Coronary artery (tissue), 2 donors: Measurements from ENCODE around the gene DYRK1B.

Source experiments
- DNase-seq: peaks from one replicate; pipeline ENCODE4 v3.0.0-alpha.2; 2017; ENCODE audit warnings: low spot score
- H3K27ac ChIP-seq, 2 donors: fragments of 200-600 bp; sonication (generic); one replicate each; pipeline ENCODE4 v1.5.1; 2016 to 2019
- H3K4me3 ChIP-seq: fragments of 200-600 bp; sonication (generic); 2 replicates; pipeline ENCODE4 v1.5.1; 2016; ENCODE audit warnings: mild to moderate bottlenecking, moderate library complexity
- CTCF ChIP-seq: fragments of 200-600 bp; sonication (generic); IDR thresholded peaks from one replicate; pipeline ENCODE4 v1.5.1; 2019; ENCODE audit warnings: antibody characterized with exemption

DYRK1B gene

GRCh38 chr19:39847525-39847924 lies 13.6 kb upstream of the DYRK1B start:
- no peak for TF ChIP-seq CTCF
- no peak for DNase-seq

GRCh38 chr19:39846678-39847486 lies 12.9 kb upstream of the DYRK1B start:
- peak overlapping the region; percentile 75 to 82 for H3K27ac ChIP-seq
- no peak for DNase-seq
- peak overlapping the region; percentile 82 for H3K4me3 ChIP-seq
- no peak for TF ChIP-seq CTCF

More at GRCh38 chr19:39847525-39847924, 13.6 kb upstream of the DYRK1B start:
- H3K4me3 ChIP-seq: no peak overlapping the region
- H3K27ac ChIP-seq: no peak overlapping the region

- DNase-seq: peak; percentile 95
- TF ChIP-seq CTCF: no peak
- peak within 1 kb of the TSS; percentile 82 for H3K4me3 ChIP-seq
- peak within 1 kb of the TSS; percentile 75 to 82 for H3K27ac ChIP-seq
Measured at GRCh38 chr19:39845933-39846677, 12.1 kb upstream of the DYRK1B start, which contains the start of gene FBL. Gene FBL (minus strand): TSS chr19:39846379. CDS start chr19:39846300, 79 bp downstream.

GRCh38 chr19:39845584-39845932 lies 11.6 kb upstream of the DYRK1B start:
- TF ChIP-seq CTCF: no peak
- Histone ChIP-seq H3K27ac (peak overlapping the region; percentile 75 to 82), H3K4me3 (peak overlapping the region; percentile 82)
- no peak for DNase-seq

- Histone ChIP-seq H3K27ac (no peak overlapping the region), H3K4me3 (peak overlapping the region; percentile 82)
- DNase-seq: no peak
- TF ChIP-seq CTCF: no peak
Measured at GRCh38 chr19:39845172-39845571, 11.2 kb upstream of the DYRK1B start.

- no peak for DNase-seq
- no peak overlapping the region for H3K4me3 ChIP-seq
- peak; percentile 37 for TF ChIP-seq CTCF
- no peak overlapping the region for H3K27ac ChIP-seq
Measured at GRCh38 chr19:39843919-39844793, 10.2 kb upstream of the DYRK1B start.
